Tibial nerve (tissue), 4 donors: ENCODE data around the gene ARHGAP21.

Experiments
- EP300 ChIP-seq, 2 donors: sonication (generic); formaldehyde crosslinking; IDR thresholded peaks; one replicate each; pipeline ENCODE4 v1.6.1; 2017; ENCODE audit warnings: antibody characterized with exemption in 2 of 2, mild to moderate bottlenecking in 1 of 2
- POLR2A ChIP-seq, 2 donors: fragments of 450-650 bp; IDR thresholded peaks; one replicate each; pipeline ENCODE4 v1.6.1; 2017; ENCODE audit warnings: antibody characterized with exemption in 2 of 2, mild to moderate bottlenecking in 2 of 2, moderate library complexity in 2 of 2
- TF ChIP-seq, protein P1 (sequence below), 5 experiments: fragments of 200-600 bp in 3 of 5; fragments of 450-650 bp in 2 of 5; sonication (generic) in 3 of 5; IDR thresholded peaks; one replicate each; pipeline ENCODE4 v1.5.1; 2016 to 2019; ENCODE audit warnings: antibody characterized with exemption in 5 of 5, mild to moderate bottlenecking in 3 of 5, moderate library complexity in 2 of 5

DNA sequence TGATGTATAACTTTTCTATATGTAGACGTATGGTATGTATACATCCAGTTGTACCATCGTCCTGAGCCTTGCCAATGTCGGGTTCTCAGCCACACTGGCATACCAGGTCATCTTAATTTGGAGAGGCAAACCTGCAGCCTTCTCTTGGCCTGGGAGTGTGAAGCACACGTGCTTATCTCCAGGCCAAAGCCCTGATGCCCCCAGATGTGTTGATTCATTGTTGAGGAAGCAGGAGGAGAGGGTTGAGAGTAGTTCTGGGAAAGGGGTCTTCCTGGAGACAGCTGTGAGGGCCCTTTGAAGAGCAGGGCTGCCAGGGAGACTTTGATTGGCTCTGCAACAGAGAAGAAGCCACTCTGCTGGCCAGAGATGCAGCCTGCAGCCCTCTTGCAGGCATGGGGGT lies 155.6 kb downstream of the ARHGAP21 start:
- TF ChIP-seq, protein P1, sequence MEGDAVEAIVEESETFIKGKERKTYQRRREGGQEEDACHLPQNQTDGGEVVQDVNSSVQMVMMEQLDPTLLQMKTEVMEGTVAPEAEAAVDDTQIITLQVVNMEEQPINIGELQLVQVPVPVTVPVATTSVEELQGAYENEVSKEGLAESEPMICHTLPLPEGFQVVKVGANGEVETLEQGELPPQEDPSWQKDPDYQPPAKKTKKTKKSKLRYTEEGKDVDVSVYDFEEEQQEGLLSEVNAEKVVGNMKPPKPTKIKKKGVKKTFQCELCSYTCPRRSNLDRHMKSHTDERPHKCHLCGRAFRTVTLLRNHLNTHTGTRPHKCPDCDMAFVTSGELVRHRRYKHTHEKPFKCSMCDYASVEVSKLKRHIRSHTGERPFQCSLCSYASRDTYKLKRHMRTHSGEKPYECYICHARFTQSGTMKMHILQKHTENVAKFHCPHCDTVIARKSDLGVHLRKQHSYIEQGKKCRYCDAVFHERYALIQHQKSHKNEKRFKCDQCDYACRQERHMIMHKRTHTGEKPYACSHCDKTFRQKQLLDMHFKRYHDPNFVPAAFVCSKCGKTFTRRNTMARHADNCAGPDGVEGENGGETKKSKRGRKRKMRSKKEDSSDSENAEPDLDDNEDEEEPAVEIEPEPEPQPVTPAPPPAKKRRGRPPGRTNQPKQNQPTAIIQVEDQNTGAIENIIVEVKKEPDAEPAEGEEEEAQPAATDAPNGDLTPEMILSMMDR (IDR thresholded peaks at IDR 0.05), result no peak
- TF ChIP-seq POLR2A (IDR thresholded peaks at IDR 0.05) (no peak), EP300 (IDR thresholded peaks at IDR 0.05) (no peak)
